Activated naive CD4-positive, alpha-beta T cell treated with anti-CD3 and anti-CD28 coated beads, Interleukin-2, amount 10 ng/mL, durations not matched to agents 5 hours and 36 hours (primary cell): Measurements from ENCODE around the gene TMEM97. TPM values are rescaled to one million over a fixed set of nuclear protein-coding genes. Genes with fewer than 3 reads are reported as not detected.

Experiments
- microRNA-seq: library from miRNA; unstranded; fragments of <30 nt; microRNA quantifications from one replicate; pipeline ENCODE4 v1.2.0, GENCODE V29; 2022; ENCODE audit warnings: borderline microRNAs expressed, borderline replicate concordance
- total RNA-seq, 2 experiments: library from RNA; stranded (reverse); gene quantifications; one replicate each; pipeline ENCODE4 v1.2.3, GENCODE V29; 2021

TMEM97 gene
- 10 to 100 TPM; 25.9 to 27.6 TPM for total RNA-seq

DNA sequence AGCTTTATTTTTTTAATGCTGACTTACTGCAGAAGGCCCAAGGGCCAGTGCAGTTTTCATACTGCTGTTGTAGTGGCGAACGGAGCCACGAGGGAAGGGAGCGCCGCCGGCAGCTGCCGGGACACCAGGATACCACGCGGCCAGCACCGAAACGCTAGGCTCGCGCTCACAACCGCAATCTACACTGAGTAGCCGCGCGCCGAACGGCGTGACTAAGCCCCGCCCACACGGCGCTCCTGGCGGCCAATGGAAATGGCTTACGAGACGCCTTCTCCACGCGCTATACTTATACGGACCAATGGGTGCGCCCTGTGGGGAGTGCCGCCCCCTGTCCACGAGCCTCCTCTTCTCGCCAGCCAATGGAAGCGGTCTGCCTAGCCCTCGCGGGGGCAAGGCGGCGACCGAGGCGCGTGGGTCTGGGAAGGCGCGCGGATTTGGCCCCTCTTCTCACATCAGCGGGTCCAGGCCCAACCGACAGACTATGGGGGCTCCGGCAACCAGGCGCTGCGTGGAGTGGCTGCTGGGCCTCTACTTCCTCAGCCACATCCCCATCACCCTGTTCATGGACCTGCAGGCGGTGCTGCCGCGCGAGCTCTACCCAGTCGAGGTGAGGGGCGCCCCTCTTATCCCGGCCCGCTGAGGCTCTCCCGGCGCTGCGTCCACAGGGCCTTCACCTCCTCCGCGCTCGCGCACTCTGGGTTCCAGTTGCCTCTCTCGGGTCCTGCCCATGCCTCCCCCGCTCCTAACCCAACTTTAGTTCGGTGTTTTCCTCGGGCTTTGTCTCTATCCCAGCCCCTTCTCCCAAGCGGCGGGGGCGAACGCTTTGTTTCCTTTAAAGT, at the start of gene TMEM97:
TMEM97 (plus strand) TSS at position 442 of the 839 bp plus-strand sequence; CDS start at position 482, 40 bp downstream.

DNA sequence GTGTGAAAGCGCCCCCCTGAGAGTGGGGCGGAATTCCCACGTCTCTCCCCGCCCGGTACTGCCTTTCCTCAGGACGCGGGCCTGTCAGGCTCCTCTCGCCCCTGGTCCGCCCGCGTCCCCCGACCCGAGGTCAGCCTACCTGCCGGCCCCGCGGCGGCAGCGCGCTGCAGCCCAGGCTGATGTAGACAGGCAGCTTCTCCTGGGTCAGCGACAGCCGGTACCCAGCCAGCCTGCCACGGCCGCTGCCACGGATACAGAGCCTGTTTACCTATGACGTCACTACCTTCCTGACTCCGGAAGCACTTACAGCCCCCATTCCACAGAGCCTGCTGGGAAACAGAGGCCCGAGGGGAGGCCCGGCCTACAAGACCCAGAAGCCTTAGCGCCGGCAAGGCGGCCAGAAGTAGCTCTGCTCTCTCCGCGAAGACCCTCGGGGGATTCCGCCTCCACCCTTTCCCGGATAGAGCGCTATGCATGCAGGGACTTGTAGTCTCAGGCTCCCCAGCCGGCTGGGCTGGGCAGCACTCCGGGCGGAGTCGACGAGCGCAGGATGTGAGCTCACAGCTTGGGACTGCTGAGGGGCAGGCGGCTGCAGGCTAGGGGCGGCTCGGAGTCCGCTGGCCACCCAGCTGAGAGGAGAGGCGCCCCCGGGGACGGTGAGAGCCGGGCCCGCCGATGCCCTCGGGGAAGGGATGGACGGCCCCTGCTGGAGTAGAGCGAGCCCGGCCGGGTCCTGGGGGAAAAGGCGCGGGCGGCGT, 16.4 kb downstream of the TMEM97 start, which contains the start of the genes IFT20 and TNFAIP1:
IFT20 (minus strand) TSS at position 272 of the 758 bp plus-strand sequence. CDS start 3,487 bp downstream, outside the sequence.
TNFAIP1 (plus strand) TSS at position 561 of the 758 bp plus-strand sequence. CDS start 3,761 bp downstream, outside the sequence.

DNA sequence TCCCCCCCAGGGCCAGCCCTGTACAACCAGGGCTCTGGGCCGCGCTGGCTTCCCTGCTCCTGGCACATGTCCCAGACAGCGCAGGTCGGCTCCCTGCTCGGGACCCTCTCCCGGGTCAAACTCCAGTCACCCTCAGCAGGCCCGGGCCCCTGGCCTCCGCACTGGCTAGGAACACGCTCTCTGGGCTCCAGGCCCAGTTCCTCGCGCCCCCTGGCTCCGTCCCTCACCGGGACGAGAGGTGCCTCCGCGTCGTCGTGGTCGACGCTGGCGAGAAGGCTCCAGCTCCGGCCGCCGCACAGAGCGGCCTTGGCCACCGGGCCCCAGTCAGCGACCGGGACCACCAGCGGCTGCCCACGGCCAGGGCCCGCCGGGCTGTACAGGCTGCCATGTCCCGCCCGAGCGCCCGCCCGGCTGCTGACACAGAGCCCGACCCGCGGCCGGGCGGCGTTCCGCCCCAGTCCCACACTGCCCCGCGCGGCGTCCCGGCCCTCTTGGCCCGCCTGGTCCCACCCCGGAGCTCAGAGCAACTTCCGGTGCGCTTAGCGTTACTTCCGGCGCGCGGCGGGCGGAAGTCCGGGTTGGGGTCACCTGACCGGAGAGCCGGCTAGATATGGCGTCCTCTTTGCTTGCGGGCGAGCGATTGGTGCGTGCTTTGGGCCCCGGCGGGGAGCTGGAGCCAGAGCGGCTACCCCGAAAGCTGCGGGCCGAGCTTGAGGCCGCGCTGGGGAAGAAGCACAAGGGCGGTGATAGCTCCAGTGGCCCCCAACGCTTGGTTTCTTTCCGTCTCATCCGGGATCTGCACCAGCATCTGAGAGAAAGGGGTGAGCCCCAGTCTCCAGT, 38.3 kb downstream of the TMEM97 start, which contains the start of gene POLDIP2:
POLDIP2 (minus strand) TSS at position 467 of the 840 bp plus-strand sequence; CDS start at position 388, 79 bp downstream.

DNA sequence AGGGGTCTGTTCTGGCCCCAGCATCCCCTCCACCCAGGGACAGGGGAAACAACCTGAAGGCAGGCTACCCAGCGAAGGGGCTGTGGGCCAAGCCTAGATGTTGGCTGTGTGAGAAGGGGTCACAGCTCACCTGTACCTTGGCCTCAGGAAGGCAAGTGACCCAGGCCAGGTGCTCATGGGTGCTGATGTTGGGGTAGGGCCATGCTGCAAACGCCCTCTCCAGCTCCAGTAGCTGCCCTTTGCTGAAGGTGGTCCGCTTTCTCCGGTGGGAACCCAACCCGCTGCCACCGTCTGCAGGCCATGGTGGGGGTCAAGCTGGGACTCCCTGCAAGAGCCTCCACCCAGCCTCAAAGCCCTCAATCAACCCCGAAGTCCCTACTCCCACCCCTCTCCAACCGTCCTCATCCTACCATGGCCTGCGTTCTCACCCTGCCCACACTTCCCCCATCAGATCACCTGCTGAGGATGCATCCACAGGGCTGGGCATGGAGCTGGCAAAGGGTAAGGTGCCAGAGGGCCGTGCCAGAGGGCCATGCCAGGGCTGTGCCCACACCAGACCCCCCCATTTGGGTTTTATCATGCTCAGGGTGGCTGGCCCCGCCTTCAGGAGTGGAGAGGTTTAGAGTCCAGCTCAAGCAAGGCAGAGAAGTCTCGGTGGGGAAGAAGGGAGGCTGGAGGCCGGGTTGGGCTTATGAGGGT, 45.8 kb downstream of the TMEM97 start, which contains the start of gene SEBOX:
SEBOX (minus strand) TSS at position 535 of the 699 bp plus-strand sequence; CDS start at position 487, 48 bp downstream.

DNA sequence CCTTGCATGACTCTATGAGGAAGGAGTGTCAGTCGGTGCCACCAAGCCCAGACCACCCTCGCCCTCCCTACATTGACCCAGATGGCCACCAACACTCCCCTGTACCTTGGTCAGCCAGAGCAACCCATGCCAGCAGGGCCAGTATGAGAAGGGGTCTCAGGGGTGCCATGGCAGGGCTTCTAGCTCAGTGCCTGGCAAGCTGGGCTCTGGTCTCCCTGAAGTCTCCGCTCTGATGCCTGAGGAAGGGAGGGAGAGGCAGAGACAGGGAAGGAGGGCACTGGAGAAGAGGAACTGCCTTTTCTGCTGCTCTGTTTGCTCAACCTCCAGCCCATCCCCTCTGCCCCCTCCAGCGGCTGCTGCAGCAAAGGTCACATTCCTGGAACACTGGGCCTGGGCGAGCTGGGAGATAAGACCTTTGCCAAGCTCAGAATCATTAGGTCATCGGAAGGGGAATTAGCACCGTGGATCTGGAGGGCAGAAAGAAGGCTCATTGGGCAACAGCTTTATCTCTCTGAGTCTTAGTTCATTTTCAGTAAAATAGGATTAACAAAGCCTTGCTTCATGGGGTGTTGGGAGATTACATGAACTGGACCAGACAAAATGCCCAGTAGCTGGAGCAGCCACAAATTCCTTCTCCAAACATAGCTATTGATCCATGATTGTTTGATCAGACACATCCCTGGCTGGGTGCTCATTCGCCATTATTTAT, 51.2 kb downstream of the TMEM97 start, which contains the start of gene VTN:
VTN (minus strand) TSS at position 273 of the 709 bp plus-strand sequence; CDS start at position 169, 104 bp downstream.

DNA sequence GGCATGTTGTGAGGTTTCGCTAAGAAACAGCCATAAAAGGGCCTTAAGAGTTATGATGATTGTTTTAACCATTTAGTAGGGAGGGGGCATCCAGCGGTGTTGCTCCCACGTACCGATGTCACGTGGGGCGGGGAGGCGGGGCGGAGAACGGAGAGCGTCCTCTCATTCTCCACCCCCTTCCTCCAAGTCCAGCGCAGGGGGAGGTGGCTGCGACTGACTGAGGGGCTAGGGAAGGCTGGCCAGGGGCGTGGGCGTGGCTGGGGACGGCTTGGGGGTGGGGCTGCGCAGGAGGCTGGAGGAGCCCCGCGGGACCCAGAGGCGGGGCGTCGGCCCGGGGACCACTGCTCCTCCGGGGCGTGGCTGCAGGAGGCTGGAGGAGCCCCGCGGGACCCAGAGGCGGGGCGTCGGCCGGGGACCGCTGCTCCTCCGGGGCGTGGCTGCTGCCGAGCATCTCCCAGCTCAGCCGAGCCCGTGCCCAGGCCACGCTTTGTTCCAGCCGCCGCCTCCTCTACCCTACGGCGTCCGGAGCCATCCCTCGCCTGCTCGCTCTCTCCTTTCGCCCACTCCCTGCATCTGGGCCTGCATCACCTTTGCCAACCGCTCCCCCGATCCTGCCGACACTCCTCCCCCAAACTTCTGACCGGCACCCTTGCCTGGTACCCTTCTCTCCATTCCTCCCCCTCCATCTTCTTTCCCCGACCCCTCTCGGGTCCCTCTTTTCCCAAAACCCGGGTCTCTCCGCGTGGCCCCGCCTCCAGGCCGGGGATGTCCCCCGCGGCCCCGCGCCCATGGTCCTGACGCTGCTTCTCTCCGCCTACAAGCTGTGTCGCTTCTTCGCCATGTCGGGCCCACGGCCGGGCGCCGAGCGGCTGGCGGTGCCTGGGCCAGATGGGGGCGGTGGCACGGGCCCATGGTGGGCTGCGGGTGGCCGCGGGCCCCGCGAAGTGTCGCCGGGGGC, 52.5 kb downstream of the TMEM97 start, which contains the start of gene SARM1:
SARM1 (plus strand) TSS at position 450 of the 958 bp plus-strand sequence; CDS start at position 789, 339 bp downstream.

Small RNAs within 50 kb of the gene (microRNA-seq; reads per million reads assigned to microRNA genes)
- 0.83 reads per million for gene MIR4723

Other genes starting within 250 kb of the TMEM97 start
- gene IFT20, start 16.3 kb downstream of the TMEM97 start, total RNA-seq: 10 to 100 TPM; 25.9 to 26.0 TPM
- gene TNFAIP1, start 16.6 kb downstream of the TMEM97 start, total RNA-seq: 10 to 100 TPM; 21.5 to 22.0 TPM
- 10 to 100 TPM; 48.6 to 48.9 TPM for gene POLDIP2, start 38.3 kb downstream of the TMEM97 start, total RNA-seq
- not detected for gene SEBOX, start 46.0 kb downstream of the TMEM97 start, total RNA-seq
- under 1 TPM in 1 of 2 experiments, not detected in 1; 0.14 TPM for gene VTN, start 51.1 kb downstream of the TMEM97 start, total RNA-seq
- gene SARM1, start 52.5 kb downstream of the TMEM97 start, total RNA-seq: 10 to 100 TPM; 17.1 to 21.7 TPM
- 1 to 10 TPM; 1.3 to 2.2 TPM for gene SLC46A1, start 87.0 kb downstream of the TMEM97 start, total RNA-seq
- not detected for gene SLC13A2, start 154.4 kb downstream of the TMEM97 start, total RNA-seq
- gene FOXN1, start 187.1 kb downstream of the TMEM97 start, total RNA-seq: not detected
- 10 to 100 TPM; 54.4 to 54.5 TPM for gene UNC119, start 233.4 kb downstream of the TMEM97 start, total RNA-seq